GM18858 (cell line): ENCODE results near the gene DRC7.
"Not testable (repeated sequence)": the region's sequence is repeated elsewhere in the genome, so short reads cannot be mapped to it uniquely, and the experiment has no call there.

ENCODE experiments used
- ATAC-seq: cut with Tn5 transposase; IDR thresholded peaks from one replicate; pipeline ENCODE4 v1.9.1; 2021; ENCODE audit not compliant: unreplicated experiment

The DRC7 gene

GRCh38 chr16:57660715-57661463 lies 33.7 kb upstream of the DRC7 start:
- no peak for ATAC-seq

- ATAC-seq: no peak
Observed at GRCh38 chr16:57661510-57661909, 33.1 kb upstream of the DRC7 start.

GRCh38 chr16:57661936-57662906 lies 32.4 kb upstream of the DRC7 start:
- no peak for ATAC-seq

GRCh38 chr16:57663436-57663835 lies 31.2 kb upstream of the DRC7 start:
- no peak for ATAC-seq

- ATAC-seq: no peak
Observed at GRCh38 chr16:57663917-57664661, 30.5 kb upstream of the DRC7 start.

GRCh38 chr16:57664662-57665025 lies 30.0 kb upstream of the DRC7 start:
- ATAC-seq: no peak

- ATAC-seq: no peak
Observed at GRCh38 chr16:57665541-57665940, 29.1 kb upstream of the DRC7 start.

- ATAC-seq: no peak
Observed at GRCh38 chr16:57666353-57667047, 28.1 kb upstream of the DRC7 start.

- ATAC-seq: no peak
Observed at GRCh38 chr16:57667048-57667525, 27.5 kb upstream of the DRC7 start.

- ATAC-seq: no peak
Observed at GRCh38 chr16:57667526-57668262, 26.9 kb upstream of the DRC7 start.

- no peak for ATAC-seq
Observed at GRCh38 chr16:57668263-57668571, 26.4 kb upstream of the DRC7 start, which contains the start of gene ADGRG3. Gene ADGRG3, plus strand, starts transcription at chr16:57668306. Its CDS starts 42 bp downstream, at chr16:57668348.

GRCh38 chr16:57668630-57669475 lies 25.8 kb upstream of the DRC7 start:
- no peak for ATAC-seq

- ATAC-seq: no peak
Observed at GRCh38 chr16:57669476-57670162, 25.0 kb upstream of the DRC7 start.

- no peak for ATAC-seq
Observed at GRCh38 chr16:57670196-57670595, 24.4 kb upstream of the DRC7 start.

- ATAC-seq: not testable (repeated sequence)
Observed at GRCh38 chr16:57671451-57671850, 23.2 kb upstream of the DRC7 start.

GRCh38 chr16:57672416-57672815 lies 22.2 kb upstream of the DRC7 start:
- no peak for ATAC-seq

- ATAC-seq: no peak
Observed at GRCh38 chr16:57672824-57673223, 21.8 kb upstream of the DRC7 start.

- ATAC-seq: no peak
Observed at GRCh38 chr16:57675741-57676551, 18.7 kb upstream of the DRC7 start.
